Esophagus muscularis mucosa (tissue), 3 donors: ENCODE results near the gene COQ10B.

Experiments used
- POLR2A ChIP-seq: fragments of 450-650 bp; IDR thresholded peaks from one replicate; pipeline ENCODE4 v1.6.1; 2017; ENCODE audit warnings: antibody characterized with exemption, moderate library complexity, mild to moderate bottlenecking, low read depth
- POLR2AphosphoS5 ChIP-seq, 2 donors: sonication (generic); formaldehyde crosslinking; IDR thresholded peaks; one replicate each; pipeline ENCODE4 v1.6.1; 2017; ENCODE audit warnings: antibody characterized with exemption in 2 of 2
- TF ChIP-seq, protein P1 (sequence below), 3 experiments: fragments of 200-600 bp in 2 of 3; fragments of 450-650 bp in 1 of 3; sonication (generic) in 2 of 3; IDR thresholded peaks; one replicate each; pipeline ENCODE4 v1.5.1; 2017 to 2019; ENCODE audit warnings: antibody characterized with exemption in 3 of 3, mild to moderate bottlenecking in 2 of 3, moderate library complexity in 1 of 3

DNA sequence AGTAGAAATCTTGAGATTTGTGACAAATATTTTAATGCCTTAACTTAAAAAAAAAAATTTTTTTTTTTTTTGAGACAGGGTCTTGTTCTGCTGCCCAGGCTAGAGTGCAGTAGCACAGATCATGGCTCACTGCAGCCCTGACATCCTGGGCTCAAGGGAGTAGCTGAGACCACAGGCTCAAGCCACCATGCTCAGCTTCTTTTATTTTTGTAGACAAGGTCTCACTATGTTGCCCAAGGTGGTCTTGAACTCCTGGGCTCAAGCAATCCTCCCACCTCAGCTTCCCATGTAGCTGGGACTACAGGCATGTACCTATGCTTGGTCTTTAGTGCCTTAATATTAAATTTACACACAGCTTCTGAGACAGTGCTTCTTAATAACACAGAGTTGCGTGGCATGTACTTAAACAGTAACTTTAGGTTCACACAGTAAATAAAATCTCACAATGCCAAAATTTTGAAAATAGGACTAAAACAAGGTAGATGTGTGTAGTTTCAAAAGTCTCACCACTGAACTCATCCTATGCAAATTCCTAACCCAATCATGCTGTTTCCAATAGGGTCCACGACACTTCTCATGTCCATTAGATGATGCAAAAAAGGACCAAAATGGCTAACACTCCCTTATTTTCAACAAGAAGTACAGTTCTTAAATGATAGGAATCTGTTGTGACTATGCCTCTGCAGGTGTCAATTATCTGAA lies 42.2 kb downstream of the COQ10B start:
- TF ChIP-seq, protein P1, sequence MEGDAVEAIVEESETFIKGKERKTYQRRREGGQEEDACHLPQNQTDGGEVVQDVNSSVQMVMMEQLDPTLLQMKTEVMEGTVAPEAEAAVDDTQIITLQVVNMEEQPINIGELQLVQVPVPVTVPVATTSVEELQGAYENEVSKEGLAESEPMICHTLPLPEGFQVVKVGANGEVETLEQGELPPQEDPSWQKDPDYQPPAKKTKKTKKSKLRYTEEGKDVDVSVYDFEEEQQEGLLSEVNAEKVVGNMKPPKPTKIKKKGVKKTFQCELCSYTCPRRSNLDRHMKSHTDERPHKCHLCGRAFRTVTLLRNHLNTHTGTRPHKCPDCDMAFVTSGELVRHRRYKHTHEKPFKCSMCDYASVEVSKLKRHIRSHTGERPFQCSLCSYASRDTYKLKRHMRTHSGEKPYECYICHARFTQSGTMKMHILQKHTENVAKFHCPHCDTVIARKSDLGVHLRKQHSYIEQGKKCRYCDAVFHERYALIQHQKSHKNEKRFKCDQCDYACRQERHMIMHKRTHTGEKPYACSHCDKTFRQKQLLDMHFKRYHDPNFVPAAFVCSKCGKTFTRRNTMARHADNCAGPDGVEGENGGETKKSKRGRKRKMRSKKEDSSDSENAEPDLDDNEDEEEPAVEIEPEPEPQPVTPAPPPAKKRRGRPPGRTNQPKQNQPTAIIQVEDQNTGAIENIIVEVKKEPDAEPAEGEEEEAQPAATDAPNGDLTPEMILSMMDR (IDR thresholded peaks at IDR 0.05) = no peak
- TF ChIP-seq POLR2A = no peak
- no peak for TF ChIP-seq POLR2AphosphoS5 (IDR thresholded peaks at IDR 0.05)
